HepG2 (cell line): Measurements from ENCODE around the gene TTC31. TPM values are rescaled to one million over a fixed set of nuclear protein-coding genes. Genes with fewer than 3 reads are reported as not detected.

ENCODE experiments used
- CREBL2 ChIP-seq: sonication (generic); formaldehyde crosslinking; IDR thresholded peaks from 2 replicates; pipeline ENCODE4 v1.8.1; 2023; ENCODE audit warnings: missing genetic modification reagents, mild to moderate bottlenecking, borderline replicate concordance
- EP300 ChIP-seq, 3 experiments: sonication (generic) in 1 of 3; formaldehyde crosslinking in 1 of 3; IDR thresholded peaks; 2 replicates each; pipeline versions ENCODE4 v1.5.1 to v1.6.1; 2011 to 2020; ENCODE audit warnings: low read depth in 2 of 3, low read length in 2 of 3, borderline replicate concordance in 1 of 3, improper control_type of control experiment in 1 of 3, mild to moderate bottlenecking in 1 of 3, missing genetic modification reagents in 1 of 3, moderate library complexity in 1 of 3
- HNF1A ChIP-seq, 2 experiments: sonication (generic) in 1 of 2; formaldehyde crosslinking in 1 of 2; IDR thresholded peaks; 2 replicates each; pipeline versions ENCODE4 v1.4.0 to v1.6.1; 2016 to 2020; ENCODE audit warnings: borderline replicate concordance in 1 of 2, low read depth in 1 of 2, mild to moderate bottlenecking in 1 of 2, missing genetic modification reagents in 1 of 2
- KLF11 ChIP-seq: IDR thresholded peaks from 2 replicates; pipeline ENCODE4 v1.6.1; 2016; ENCODE audit warnings: missing compliant biosample characterization
- KLF6 ChIP-seq: IDR thresholded peaks from 2 replicates; pipeline ENCODE4 v1.8.0; 2016; ENCODE audit warnings: missing biosample characterization, missing genetic modification reagents
- MAFK ChIP-seq, 2 experiments: IDR thresholded peaks in 1 of 2; conservative IDR thresholded peaks in 1 of 2; 2 replicates each; pipeline ENCODE4 v1.6.1; 2011; ENCODE audit warnings: improper control_type of control experiment in 2 of 2, low read length in 2 of 2
- MED1 ChIP-seq: sonication (generic); formaldehyde crosslinking; IDR thresholded peaks from 2 replicates; pipeline ENCODE4 v1.4.0; 2020; ENCODE audit warnings: missing genetic modification reagents
- SP1 ChIP-seq, 2 experiments: fragments of 450-650 bp in 1 of 2; sonication (generic) in 1 of 2; formaldehyde crosslinking in 1 of 2; IDR thresholded peaks; 2 replicates each; pipeline versions ENCODE4 v1.4.0 to v1.6.1; 2016 to 2020; ENCODE audit warnings: missing genetic modification reagents in 1 of 2
- TMF1 ChIP-seq: sonication (generic); formaldehyde crosslinking; IDR thresholded peaks from 2 replicates; pipeline ENCODE4 v1.8.1; 2022; ENCODE audit warnings: low read depth, missing genetic modification reagents
- ZNF333 ChIP-seq: sonication (generic); formaldehyde crosslinking; IDR thresholded peaks from 2 replicates; pipeline ENCODE4 v1.4.0; 2020; ENCODE audit warnings: mild to moderate bottlenecking, missing genetic modification reagents, borderline replicate concordance
- ZNF724P ChIP-seq: sonication (generic); formaldehyde crosslinking; IDR thresholded peaks from 2 replicates; pipeline ENCODE4 v1.8.0; 2022; ENCODE audit warnings: missing genetic modification reagents, borderline replicate concordance
- ZNF773 ChIP-seq: sonication (generic); formaldehyde crosslinking; IDR thresholded peaks from 2 replicates; pipeline ENCODE4 v1.4.0; 2020; ENCODE audit warnings: missing genetic modification reagents, borderline replicate concordance
- ZNF883 ChIP-seq: sonication (generic); formaldehyde crosslinking; IDR thresholded peaks from 2 replicates; pipeline ENCODE4 v1.5.1; 2020; ENCODE audit warnings: mild to moderate bottlenecking, missing genetic modification reagents; ENCODE audit errors: not compliant biosample characterization
- ZSCAN5A ChIP-seq: sonication (generic); formaldehyde crosslinking; IDR thresholded peaks from 2 replicates; pipeline ENCODE4 v1.8.0; 2022; ENCODE audit warnings: mild to moderate bottlenecking, missing genetic modification reagents, borderline replicate concordance
- ZZZ3 ChIP-seq: sonication (generic); formaldehyde crosslinking; IDR thresholded peaks from 2 replicates; pipeline ENCODE4 v1.4.0; 2020; ENCODE audit warnings: missing genetic modification reagents, mild to moderate bottlenecking, borderline replicate concordance
- polyA plus RNA-seq, 8 experiments: library from polyadenylated mRNA; depleted of rRNA in 3 of 8; stranded (reverse) in 7 of 8; unstranded in 1 of 8; fragments of >200 nt; fragmentation: Illumina TruSeq in 4 of 8; extraction: Trizol in 4 of 8; gene quantifications; 2 replicates each; pipeline versions ENCODE4 v1.2.1 to v1.2.3, GENCODE V29; 2011 to 2016; ENCODE audit warnings: low read depth in 4 of 8, missing spikeins in 1 of 8, mixed read lengths in 1 of 8; ENCODE audit not compliant: insufficient read depth in 1 of 8
- total RNA-seq, 5 experiments: library from RNA; depleted of rRNA; stranded (reverse); fragments of >200 nt; fragmentation: Illumina TruSeq; extraction: Trizol; gene quantifications; 2 replicates each; pipeline ENCODE4 v1.2.3, GENCODE V29; 2016; ENCODE audit warnings: low read depth in 1 of 5
- TF ChIP-seq, protein P1 (sequence below): sonication (generic); formaldehyde crosslinking; IDR thresholded peaks from 2 replicates; pipeline ENCODE4 v1.5.0; 2020; ENCODE audit warnings: mild to moderate bottlenecking, missing genetic modification reagents
- TF ChIP-seq, protein P2 (sequence below): sonication (generic); formaldehyde crosslinking; IDR thresholded peaks from 2 replicates; pipeline ENCODE4 v1.5.1; 2020; ENCODE audit warnings: mild to moderate bottlenecking, missing genetic modification reagents

Gene TTC31
- total and polyA plus RNA-seq, 2 of the 13 experiments (the other 11 are each of a cell fraction or from before 2014, with no cell fraction given) = 28.3 to 39.5 TPM

DNA sequence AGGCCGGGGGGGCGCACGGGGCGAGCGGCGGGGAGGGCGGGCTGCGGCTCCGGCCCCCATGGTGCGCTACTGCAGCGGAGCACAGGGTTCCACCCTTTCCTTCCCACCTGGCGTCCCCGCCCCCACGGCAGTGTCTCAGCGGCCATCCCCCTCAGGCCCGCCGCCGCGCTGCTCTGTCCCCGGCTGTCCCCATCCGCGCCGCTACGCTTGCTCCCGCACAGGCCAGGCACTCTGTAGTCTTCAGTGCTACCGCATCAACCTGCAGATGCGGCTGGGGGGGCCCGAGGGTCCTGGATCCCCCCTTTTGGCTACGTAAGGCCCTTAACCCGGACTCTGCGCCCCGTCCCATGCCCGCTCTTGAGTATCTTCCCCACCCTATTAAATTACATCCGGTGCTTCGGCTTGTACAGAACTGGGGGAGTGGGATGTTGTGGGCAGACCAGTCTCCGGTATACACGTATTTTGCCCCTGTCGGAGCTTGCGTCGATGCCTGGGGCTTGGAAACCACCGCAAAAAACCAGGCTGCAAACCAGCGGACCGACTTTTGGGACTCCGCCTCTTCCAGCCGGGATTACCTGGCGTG is 25.2 kb upstream of the TTC31 start (continued):
- TF ChIP-seq MED1 (peak; percentile 45; the same call in 1 of the 2 replicates), HNF1A (IDR thresholded peaks at IDR 0.05; ENCODE audit: low read depth) (peak; percentile 17; the same call in 1 of the 2 replicates), HNF1A (CRISPR knock-in tag; IDR thresholded peaks at IDR 0.05; ENCODE audit: borderline replicate concordance) (no peak; the same call in 1 of the 2 replicates), ZNF773 (CRISPR knock-in tag) (no peak; the same call in 1 of the 2 replicates), ZNF724P (CRISPR knock-in tag) (no peak), ZZZ3 (CRISPR knock-in tag) (peak; percentile 9; the same call in 1 of the 2 replicates), KLF6 (CRISPR knock-in tag) (no peak; the same call in 1 of the 2 replicates), TMF1 (peak; percentile 89; the same call in 1 of the 2 replicates), ZSCAN5A (CRISPR knock-in tag) (peak; percentile 92; the same call in 1 of the 2 replicates), ZNF333 (CRISPR knock-in tag) (peak; percentile 30), CREBL2 (CRISPR knock-in tag) (no peak), SP1 (IDR thresholded peaks at IDR 0.05) (no peak), SP1 (CRISPR knock-in tag; IDR thresholded peaks at IDR 0.05) (peak; percentile 77), MAFK (conservative IDR thresholded peaks at IDR 0.05 in 1 of 2, IDR thresholded peaks at IDR 0.05 in 1 of 2; ENCODE audit: low read length in 2 of 2) (no peak), EP300 (IDR thresholded peaks at IDR 0.05; ENCODE audit: low read depth in 2 of 2, low read length in 2 of 2) (no peak), EP300 (CRISPR knock-in tag; IDR thresholded peaks at IDR 0.05; ENCODE audit: borderline replicate concordance) (no peak), KLF11 (CRISPR knock-in tag) (no peak; the same call in 1 of the 2 replicates), ZNF883 (CRISPR knock-in tag) (peak; percentile 84)
- TF ChIP-seq, protein P1, sequence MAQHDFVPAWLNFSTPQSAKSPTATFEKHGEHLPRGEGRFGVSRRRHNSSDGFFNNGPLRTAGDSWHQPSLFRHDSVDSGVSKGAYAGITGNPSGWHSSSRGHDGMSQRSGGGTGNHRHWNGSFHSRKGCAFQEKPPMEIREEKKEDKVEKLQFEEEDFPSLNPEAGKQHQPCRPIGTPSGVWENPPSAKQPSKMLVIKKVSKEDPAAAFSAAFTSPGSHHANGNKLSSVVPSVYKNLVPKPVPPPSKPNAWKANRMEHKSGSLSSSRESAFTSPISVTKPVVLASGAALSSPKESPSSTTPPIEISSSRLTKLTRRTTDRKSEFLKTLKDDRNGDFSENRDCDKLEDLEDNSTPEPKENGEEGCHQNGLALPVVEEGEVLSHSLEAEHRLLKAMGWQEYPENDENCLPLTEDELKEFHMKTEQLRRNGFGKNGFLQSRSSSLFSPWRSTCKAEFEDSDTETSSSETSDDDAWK = no peak
- TF ChIP-seq, protein P2, sequence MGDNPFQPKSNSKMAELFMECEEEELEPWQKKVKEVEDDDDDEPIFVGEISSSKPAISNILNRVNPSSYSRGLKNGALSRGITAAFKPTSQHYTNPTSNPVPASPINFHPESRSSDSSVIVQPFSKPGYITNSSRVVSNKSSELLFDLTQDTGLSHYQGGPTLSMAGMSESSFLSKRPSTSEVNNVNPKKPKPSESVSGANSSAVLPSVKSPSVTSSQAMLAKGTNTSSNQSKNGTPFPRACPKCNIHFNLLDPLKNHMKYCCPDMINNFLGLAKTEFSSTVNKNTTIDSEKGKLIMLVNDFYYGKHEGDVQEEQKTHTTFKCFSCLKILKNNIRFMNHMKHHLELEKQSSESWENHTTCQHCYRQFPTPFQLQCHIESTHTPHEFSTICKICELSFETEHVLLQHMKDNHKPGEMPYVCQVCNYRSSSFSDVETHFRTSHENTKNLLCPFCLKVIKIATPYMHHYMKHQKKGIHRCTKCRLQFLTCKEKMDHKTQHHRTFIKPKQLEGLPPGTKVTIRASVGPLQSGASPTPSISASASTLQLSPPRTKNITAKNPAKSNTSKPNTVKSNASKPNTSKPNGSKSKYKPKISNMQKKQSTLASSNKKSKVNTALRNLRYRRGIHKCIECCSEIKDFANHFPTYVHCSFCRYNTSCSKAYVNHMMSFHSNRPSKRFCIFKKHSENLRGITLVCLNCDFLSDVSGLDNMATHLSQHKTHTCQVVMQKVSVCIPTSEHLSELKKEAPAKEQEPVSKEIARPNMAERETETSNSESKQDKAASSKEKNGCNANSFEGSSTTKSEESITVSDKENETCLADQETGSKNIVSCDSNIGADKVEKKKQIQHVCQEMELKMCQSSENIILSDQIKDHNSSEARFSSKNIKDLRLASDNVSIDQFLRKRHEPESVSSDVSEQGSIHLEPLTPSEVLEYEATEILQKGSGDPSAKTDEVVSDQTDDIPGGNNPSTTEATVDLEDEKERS (CRISPR knock-in tag) = peak; percentile 81
